BE2C (cell line): ENCODE results near the gene RALGAPA2.

Experiments used
- DNase-seq: peaks from one replicate; pipeline ENCODE4 v3.0.0-alpha.2; 2020
- H3K27me3 ChIP-seq: fragments of 250-450 bp; sonication (Bioruptor Pico); 2 replicates; pipeline ENCODE4 v1.5.1; 2020; ENCODE audit warnings: mild to moderate bottlenecking
- H3K36me3 ChIP-seq: fragments of 250-450 bp; sonication (Bioruptor Pico); 2 replicates; pipeline ENCODE4 v1.5.1; 2020; ENCODE audit warnings: mild to moderate bottlenecking
- H3K4me1 ChIP-seq: fragments of 250-450 bp; sonication (Bioruptor Pico); 2 replicates; pipeline ENCODE4 v1.5.1; 2020
- H3K4me3 ChIP-seq: 2 replicates; pipeline ENCODE4 v1.5.1; 2011; ENCODE audit warnings: low read depth, low read length
- H3K9me3 ChIP-seq: fragments of 250-450 bp; sonication (Bioruptor Pico); 2 replicates; pipeline ENCODE4 v1.5.1; 2020
- CTCF ChIP-seq: IDR thresholded peaks from 2 replicates; pipeline ENCODE4 v1.5.1; 2012; ENCODE audit warnings: mild to moderate bottlenecking, low read depth, low read length

Gene RALGAPA2

GRCh38 chr20:20428067-20428466, 284.4 kb downstream of the RALGAPA2 start:
- Histone ChIP-seq H3K4me3 (no peak overlapping the region), H3K4me1 (peaks cover 5% of the 10 kb centered on the region; the same call in 1 of the 2 replicates), H3K36me3 (no peaks in the 10 kb centered on the region), H3K27me3 (no peaks in the 10 kb centered on the region), H3K9me3 (no peaks in the 10 kb centered on the region)
- no peak for DNase-seq
- no peak for TF ChIP-seq CTCF

GRCh38 chr20:20427227-20427864, 285.1 kb downstream of the RALGAPA2 start:
- Histone ChIP-seq H3K27me3 (no peaks in the 10 kb centered on the region), H3K9me3 (no peaks in the 10 kb centered on the region), H3K36me3 (no peaks in the 10 kb centered on the region), H3K4me1 (peaks cover 9% of the 10 kb centered on the region), H3K4me3 (no peak overlapping the region)
- no peak for DNase-seq
- TF ChIP-seq CTCF, result no peak

GRCh38 chr20:20426655-20426907, 285.9 kb downstream of the RALGAPA2 start:
- no peaks in the 10 kb centered on the region for H3K27me3 ChIP-seq
- H3K36me3 ChIP-seq, result no peaks in the 10 kb centered on the region
- H3K4me3 ChIP-seq, result no peak overlapping the region
- no peak for DNase-seq
- peaks cover 9% of the 10 kb centered on the region for H3K4me1 ChIP-seq
- TF ChIP-seq CTCF, result no peak
- H3K9me3 ChIP-seq, result no peaks in the 10 kb centered on the region

GRCh38 chr20:20425823-20426654, 286.4 kb downstream of the RALGAPA2 start:
- H3K9me3 ChIP-seq, result no peaks in the 10 kb centered on the region
- no peak; the same call in 1 of the 2 replicates for TF ChIP-seq CTCF
- H3K36me3 ChIP-seq, result no peaks in the 10 kb centered on the region
- H3K4me1 ChIP-seq, result peaks cover 9% of the 10 kb centered on the region
- H3K4me3 ChIP-seq, result no peak overlapping the region
- no peak for DNase-seq
- no peaks in the 10 kb centered on the region for H3K27me3 ChIP-seq

GRCh38 chr20:20423117-20423516, 289.3 kb downstream of the RALGAPA2 start:
- Histone ChIP-seq H3K27me3 (no peaks in the 10 kb centered on the region), H3K4me3 (no peak overlapping the region), H3K9me3 (no peaks in the 10 kb centered on the region), H3K4me1 (peaks cover 9% of the 10 kb centered on the region), H3K36me3 (no peaks in the 10 kb centered on the region)
- no peak for TF ChIP-seq CTCF
- no peak for DNase-seq
